ENCODE measurements around the gene IL1RN.

The IL1RN gene

GRCh38 chr2:113150258-113150601 is 22.8 kb downstream of the IL1RN start:
- no peak for TF ChIP-seq CTCF (IDR thresholded peaks at IDR 0.05; ENCODE audit: low read depth, low read length)

GRCh38 chr2:113155331-113155730 is 27.9 kb downstream of the IL1RN start:
- no peak for TF ChIP-seq CTCF (IDR thresholded peaks at IDR 0.05; ENCODE audit: low read depth, low read length)
- DNase-seq (ENCODE audit: extremely low read depth, low read depth) = no peak

More at GRCh38 chr2:113150258-113150601, 22.8 kb downstream of the IL1RN start:
- no peak for DNase-seq (ENCODE audit: extremely low read depth, low read depth)

GRCh38 chr2:113156278-113157117 is 29.1 kb downstream of the IL1RN start:
- TF ChIP-seq CTCF (IDR thresholded peaks at IDR 0.05; ENCODE audit: low read depth, low read length) = no peak
- no peak for DNase-seq (ENCODE audit: extremely low read depth, low read depth)

- no peak; the same call in 1 of the 2 replicates for TF ChIP-seq CTCF (IDR thresholded peaks at IDR 0.05; ENCODE audit: low read depth, low read length)
- DNase-seq (ENCODE audit: extremely low read depth, low read depth) = no peak
These were observed 29.9 kb downstream of the IL1RN start for GRCh38 chr2:113157118-113157896.

GRCh38 chr2:113157897-113158753 is 30.7 kb downstream of the IL1RN start:
- no peak for TF ChIP-seq CTCF (IDR thresholded peaks at IDR 0.05; ENCODE audit: low read depth, low read length)
- DNase-seq (ENCODE audit: extremely low read depth, low read depth) = no peak

- no peak for DNase-seq (ENCODE audit: extremely low read depth, low read depth)
- no peak for TF ChIP-seq CTCF (IDR thresholded peaks at IDR 0.05; ENCODE audit: low read depth, low read length)
These were observed 31.6 kb downstream of the IL1RN start for GRCh38 chr2:113158884-113159553.
